ENCODE results near the gene UCHL1.

- no peak for TF ChIP-seq CTCF (IDR thresholded peaks at IDR 0.05)
- no peak for TF ChIP-seq POLR2A (IDR thresholded peaks at IDR 0.05)
Measured at GRCh38 chr4:41303372-41304118, 46.8 kb downstream of the UCHL1 start.

Data from right lobe of liver (tissue), 4 donors.